ENCODE measurements around the gene ZNF470.

The ZNF470 gene

DNA sequence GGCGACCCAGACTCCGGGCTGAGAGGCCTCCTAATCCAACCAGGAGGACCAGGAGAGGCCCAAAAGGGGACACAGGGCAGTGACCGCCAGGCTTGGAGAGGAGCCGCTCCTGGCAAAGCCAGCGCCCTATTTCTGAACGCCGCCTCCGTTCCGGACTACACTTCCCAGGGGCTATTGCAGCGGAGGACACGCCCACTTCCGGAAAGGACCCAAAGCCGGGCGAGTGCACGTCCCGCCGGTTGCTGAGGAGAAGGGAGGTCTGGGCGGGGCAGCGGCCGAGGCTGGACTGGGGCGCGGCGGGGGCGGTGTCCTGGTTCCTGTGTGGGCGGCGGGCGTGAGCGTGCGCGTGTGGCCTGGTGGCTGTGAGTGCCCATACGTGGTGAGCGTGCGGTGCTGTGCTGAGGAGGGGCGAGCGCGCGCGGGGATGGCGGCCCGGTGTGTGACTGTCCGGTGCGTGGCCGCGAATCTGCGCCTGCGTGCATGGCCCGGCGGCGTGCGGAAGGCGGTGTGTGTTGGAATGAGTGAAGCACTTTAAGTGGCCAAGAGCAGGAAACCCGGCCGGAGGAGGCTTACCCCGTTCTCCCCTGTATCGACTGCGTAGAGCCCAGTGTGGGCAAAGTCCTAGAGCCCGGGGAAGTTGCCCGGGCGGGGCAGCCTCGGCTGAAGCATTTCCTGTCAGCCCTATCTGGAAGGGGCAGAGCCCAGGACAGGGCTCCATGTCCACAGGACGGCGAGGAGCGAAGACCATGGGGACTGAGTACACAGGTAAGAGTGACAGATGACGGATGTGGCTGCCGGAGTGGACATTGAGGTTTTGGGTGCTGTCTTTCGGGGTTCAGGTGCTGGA is at the start of gene ZNF470:
TSS of gene ZNF470 (plus strand) at position 195 of the 847 bp plus-strand sequence. CDS start 2,844 bp downstream, outside the sequence.
- peak; percentile 84 for DNase-seq

DNA sequence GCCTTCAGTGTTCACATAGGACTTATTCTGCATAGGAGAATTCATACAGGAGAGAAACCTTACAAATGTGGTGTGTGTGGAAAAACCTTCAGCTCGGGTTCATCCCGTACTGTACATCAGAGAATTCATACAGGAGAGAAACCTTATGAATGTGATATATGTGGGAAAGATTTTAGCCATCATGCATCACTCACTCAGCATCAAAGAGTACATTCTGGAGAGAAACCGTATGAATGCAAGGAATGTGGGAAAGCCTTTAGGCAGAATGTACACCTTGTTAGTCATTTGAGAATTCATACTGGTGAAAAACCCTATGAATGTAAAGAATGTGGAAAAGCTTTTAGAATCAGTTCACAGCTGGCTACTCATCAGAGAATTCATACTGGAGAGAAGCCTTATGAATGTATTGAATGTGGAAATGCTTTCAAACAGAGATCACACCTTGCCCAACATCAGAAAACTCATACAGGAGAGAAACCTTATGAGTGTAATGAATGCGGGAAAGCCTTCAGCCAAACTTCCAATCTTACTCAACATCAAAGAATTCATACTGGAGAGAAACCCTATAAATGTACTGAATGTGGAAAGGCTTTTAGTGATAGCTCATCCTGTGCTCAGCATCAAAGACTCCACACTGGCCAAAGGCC is 41.9 kb upstream of the ZNF470 start:
- no peak for DNase-seq

DNA sequence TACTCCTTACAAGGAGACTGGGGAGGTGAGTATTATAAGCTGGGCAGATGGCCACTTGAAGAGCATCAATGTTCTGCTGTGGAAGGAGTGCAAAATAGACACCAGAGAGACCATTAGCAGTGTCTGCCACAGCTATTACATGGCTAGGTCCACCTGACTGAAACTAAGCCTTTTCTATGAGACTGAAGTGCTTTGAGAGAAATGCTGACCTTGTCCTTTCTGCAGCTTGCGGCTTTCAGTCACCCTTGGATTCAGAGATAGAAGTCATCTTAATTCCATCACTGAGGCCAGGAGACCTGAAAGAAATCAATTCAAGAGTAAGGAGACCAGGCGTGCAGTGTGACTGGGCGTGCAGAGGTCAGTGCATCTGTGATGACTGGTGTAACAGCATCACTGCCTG is 29.8 kb upstream of the ZNF470 start:
- no peak for DNase-seq

DNA sequence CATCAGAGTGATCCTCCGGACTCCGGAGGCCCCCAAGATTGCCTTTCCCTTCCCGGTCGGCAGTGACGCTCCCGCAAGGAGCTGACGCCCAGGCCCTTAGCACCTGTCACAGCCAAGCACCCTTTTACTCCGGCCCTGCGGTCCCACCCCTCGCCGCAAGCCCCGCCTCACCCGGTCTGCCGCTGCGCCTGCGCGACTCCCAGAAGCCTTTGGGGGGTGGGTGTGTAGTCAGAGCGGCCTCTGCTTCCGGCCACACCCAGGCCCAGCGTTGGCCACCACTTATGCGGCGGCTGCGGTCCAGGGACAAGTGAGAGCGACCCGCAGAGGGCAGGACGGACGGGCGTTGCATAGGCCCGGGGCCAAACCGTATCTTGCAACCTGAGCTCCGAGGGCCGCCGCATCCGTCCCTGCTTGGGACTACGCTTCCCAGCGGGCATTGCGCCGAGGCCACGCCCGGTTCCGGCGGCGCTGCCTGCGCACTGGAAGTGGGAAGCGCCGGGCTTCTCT is 29.0 kb upstream of the ZNF470 start:
- peak; percentile 86 for DNase-seq

DNA sequence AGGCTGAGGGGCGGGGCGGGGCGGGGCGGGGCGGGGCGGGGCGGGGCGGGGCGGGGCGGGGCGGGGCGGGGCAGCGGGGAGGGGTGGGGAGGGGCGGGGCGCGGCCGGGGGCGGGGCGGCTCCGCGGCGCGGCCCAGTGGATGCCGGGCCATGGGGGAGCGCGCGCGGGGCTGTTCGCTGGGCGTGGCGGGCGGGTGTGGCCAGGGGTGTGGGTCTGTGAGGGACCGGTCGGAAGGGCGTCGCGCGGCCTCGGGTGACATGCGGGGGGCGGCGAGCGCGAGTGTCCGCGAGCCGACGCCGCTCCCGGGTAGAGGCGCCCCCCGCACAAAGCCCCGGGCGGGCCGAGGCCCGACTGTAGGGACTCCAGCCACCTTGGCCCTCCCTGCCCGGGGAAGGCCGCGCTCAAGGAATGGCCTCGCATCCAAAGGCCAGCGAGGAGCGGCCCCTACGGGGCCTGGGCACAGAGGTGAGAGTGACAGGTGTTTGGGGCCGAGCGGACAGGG is 28.5 kb upstream of the ZNF470 start, which contains the start of gene ZFP28:
TSS of gene ZFP28 (plus strand) at position 188 of the 503 bp plus-strand sequence. CDS start at position 259, 71 bp downstream.
- no peak for DNase-seq

DNA sequence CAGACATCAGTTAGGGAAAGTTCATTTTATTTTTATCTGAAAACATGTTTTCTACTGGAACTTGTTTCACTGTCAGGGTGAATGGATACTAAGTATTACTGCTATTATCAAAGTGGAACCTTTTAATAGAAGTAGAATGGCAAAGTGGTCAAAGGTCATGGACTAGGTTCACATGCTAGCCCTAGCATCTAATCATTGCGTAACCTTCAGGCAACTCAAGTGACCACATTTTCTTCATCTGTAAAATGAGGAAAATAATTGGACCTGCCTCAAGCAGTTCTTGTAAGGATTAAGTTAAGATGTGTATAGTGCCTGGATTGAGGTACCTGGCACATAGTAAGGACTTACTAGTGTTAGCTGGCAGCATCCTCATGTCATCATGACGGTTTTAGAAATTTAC is 23.5 kb upstream of the ZNF470 start:
- DNase-seq, result no peak

DNA sequence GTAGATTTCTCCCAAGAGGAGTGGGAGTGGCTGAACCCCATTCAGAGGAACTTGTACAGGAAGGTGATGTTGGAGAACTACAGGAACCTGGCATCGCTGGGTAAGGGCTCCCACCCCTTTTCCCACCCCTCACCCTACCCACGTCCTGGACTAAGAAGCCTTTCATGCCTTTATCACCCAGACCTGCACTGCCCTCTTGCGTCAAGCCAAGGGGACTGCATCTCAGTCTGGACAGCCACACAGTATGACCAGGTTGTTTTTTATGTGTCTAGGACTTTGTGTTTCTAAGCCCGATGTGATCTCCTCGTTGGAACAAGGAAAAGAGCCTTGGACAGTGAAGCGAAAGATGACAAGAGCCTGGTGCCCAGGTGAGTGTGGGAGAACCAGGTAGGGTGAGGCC is 19.7 kb upstream of the ZNF470 start:
- no peak for DNase-seq

DNA sequence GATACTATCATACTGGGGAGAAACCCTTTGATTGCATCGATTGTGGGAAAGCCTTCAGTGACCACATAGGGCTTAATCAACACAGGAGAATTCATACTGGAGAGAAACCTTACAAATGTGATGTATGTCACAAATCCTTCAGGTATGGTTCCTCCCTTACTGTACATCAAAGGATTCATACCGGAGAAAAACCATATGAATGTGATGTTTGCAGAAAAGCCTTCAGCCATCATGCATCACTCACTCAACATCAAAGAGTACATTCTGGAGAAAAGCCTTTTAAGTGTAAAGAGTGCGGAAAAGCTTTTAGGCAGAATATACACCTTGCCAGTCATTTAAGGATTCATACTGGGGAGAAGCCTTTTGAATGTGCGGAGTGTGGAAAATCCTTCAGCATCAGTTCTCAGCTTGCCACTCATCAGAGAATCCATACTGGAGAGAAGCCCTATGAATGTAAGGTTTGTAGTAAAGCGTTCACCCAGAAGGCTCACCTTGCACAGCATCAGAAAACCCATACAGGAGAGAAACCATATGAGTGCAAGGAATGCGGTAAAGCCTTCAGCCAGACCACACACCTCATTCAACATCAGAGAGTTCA is 12.9 kb upstream of the ZNF470 start:
- no peak for DNase-seq

DNA sequence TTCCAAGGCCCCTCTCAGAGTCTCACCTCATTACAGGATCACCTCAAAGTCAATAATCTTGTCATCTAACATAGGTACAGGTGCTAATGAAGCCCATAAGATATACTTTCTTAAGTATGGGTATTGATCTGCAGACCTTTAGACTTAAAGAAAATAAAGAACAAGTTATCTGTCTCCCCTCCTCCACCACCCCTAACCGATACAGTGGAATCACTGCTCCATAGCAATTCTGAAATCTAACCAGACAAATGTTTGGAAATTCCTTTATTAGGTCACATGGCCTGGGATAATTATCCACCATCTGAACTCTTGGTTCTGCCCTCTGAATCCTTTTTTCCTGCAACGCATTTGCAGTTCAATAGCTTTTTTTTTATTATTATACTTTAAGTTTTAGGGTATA is 4.5 kb upstream of the ZNF470 start:
- no peak for DNase-seq

DNA sequence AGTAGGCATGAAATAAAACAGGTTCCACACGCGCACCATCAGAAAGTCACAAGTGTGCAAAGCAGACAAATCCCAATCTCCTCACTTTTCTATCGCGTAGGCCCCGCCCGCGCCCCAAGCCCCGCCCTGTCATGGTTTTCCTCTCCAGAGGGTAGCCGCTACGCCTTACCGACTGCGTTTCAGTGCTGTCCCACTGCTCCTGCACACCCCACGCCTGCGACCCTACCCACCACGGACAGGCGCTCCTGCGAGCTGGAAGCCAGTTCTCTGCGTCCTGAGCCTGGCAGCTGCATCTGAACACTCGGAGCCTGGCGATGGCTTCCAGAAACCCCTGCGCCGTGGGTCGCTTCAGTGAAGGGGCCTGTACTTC is 379 bp upstream of the ZNF470 start:
- DNase-seq, result no peak

DNA sequence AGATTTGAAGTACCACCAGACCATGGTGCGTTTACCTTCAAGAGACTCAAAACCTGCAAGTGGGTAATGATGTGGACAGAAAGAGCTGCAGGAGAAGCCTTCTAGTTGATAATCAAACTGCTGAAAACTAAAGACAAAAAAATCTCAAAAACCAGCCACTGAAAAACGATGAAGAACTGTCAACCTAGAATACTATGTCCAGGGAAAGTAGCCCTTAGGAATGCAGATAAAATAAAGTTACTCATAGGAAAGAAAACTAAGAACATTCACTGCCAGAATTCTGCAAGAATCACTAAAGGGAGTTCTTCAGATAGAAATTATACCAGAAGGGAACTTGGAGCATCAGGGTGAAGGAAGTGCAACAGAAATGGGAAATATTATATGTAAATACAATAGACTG is 5.3 kb downstream of the ZNF470 start:
- no peak for DNase-seq

DNA sequence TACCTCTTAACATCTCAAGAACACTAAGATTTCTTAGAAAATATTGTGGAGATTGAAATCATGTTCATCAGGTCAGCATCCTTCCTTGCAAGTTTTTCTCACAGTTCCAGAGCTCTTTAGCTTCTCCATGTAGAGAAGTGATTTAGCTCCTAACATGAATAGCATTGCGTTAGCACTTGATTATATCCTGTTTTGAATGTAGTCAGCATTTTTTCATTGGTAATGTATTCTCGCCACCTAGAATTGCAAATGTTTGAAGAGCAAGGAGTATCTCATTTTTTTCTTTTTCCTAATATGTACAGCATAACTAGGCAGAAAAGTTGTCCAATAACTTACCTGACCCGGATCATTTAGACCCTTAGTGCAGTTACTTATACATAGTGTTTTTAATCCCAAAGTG is 6.6 kb downstream of the ZNF470 start:
- no peak for DNase-seq

DNA sequence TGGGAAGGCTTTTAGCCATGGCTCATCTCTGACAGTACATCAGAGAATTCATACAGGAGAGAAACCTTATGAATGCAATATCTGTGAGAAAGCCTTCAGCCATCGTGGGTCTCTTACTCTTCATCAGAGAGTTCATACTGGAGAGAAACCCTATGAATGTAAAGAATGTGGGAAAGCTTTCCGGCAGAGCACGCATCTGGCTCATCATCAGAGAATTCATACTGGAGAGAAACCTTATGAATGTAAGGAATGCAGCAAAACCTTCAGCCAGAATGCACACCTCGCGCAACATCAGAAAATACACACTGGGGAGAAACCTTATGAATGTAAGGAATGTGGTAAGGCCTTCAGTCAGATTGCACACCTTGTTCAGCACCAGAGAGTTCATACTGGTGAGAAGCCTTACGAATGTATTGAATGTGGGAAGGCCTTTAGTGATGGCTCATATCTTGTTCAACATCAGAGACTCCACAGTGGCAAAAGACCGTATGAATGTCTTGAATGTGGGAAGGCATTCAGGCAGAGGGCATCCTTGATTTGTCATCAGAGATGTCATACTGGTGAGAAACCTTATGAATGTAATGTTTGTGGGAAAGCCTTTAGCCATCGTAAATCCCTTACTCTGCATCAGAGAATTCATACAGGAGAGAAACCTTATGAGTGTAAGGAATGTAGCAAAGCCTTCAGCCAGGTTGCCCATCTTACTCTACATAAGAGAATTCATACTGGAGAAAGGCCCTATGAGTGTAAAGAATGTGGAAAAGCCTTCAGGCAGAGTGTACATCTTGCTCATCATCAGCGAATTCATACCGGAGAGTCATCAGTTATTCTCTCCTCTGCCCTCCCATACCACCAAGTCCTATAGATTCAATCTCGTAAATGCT is 10.7 kb downstream of the ZNF470 start:
- no peak for DNase-seq

DNA sequence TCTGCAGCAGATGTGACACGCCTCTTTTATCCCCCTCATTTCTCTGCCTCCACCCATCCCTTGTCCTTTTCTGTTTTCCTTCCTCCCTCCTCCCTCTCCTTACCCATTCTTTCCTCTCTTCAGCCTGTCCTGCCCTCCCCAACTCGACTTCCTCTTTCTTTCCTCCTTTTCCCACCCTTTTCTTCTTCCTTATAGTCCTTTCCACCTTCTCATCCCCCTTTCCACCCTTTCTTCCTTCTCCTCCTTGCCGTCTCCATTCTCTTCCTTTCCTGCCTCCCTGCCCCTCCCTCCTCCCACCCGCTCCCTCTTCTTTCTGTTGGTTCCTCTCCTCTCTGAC is 27.1 kb downstream of the ZNF470 start:
- DNase-seq, result no peak

DNA sequence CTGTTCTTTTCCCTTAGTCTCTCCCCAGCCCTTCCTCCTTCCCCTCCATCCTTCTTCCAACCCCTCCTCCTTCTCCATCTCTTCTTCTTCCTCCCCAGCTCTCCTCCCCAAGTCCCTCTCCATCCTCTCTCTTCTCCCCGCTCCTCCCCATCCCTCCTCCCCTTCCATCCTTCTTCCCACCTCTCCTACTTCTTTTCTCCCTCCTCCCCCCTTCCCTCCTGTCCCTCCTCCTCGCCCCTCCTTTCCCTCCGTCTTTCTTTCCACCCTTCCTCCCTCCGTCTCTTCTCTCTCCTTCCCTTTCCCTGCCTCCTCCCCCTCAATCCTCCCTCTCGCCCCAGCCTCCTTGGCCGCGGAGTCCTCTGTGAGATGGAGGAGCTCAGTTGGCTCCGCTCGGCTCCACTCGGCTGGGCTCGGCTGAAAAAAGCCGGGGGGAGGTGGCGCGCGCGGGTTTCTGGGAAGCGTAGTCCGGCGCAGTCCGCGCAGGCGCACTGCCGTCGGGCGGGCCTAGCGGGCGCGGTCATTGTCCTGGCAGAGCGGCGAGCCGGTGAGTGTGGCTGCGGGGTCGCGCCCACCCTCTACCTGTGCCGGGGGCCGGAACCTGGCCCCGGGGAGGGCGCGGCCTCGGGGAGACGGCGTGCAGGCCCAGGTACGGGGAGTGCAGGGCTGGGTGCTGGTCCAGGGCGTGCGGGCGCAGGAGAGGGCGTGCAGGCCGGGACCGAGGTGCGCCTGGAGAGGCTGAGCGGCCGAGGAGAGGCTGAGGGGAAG is 27.7 kb downstream of the ZNF470 start, which contains the start of gene ZNF71:
TSS of gene ZNF71 (plus strand) at position 520 of the 765 bp plus-strand sequence. CDS start 6,257 bp downstream, outside the sequence.
- DNase-seq, result peak; percentile 68

DNA sequence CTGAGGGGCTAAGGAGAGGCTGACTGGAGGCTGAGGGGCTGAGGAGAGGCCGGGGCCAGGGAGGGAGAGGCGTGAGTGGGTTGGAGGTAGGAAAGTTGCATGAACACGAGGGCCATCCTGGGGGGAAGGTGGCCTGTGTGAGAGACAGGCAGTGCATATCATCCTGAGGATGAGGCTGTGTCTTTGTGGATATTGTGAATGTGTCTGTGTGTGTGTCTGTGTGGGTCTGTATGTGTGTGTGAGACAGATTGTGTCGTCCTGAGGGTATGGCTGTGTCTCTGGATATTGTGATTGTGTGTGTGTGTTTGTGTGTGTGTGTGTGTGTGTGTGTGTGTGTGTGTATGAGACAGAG is 28.3 kb downstream of the ZNF470 start:
- no peak for DNase-seq

DNA sequence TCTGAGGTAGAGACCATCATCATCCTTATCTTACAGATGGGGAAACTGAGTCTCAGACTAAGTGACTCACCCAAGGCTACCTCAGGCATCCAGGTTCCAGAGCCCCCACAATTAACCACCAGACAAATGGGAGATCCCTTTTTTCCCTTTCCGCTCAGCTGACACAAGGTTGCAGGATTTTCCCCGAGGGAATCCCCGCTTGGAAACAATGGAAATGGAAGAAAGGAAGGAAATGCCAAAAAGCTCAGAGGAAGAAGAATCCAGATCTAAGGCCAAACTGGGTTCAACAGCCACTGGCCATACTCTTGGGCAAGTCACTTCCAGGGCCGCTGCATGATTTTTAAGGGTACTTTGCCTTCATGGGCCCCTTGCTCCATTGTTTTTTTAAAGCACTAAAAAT is 29.4 kb downstream of the ZNF470 start:
- DNase-seq, result no peak

DNA sequence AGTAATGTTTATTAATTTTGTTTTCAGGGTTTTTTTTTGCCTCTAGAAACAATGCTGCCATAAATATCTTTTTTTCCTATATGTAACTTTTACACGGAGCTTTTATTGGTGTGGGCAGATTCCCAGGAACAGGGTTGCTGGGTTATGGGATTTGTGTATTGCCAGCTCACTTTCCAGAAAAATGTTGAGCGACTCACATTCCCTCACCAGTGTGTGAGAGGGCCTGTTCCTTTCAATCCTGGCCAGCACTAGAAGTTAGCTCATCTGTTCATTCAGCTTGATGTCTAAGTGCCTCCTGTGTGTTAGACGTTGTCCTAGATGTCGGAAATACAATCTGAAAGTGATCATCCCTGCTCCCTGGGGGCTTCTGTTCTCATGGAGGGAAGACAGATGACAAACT is 30.4 kb downstream of the ZNF470 start:
- DNase-seq, result no peak

DNA sequence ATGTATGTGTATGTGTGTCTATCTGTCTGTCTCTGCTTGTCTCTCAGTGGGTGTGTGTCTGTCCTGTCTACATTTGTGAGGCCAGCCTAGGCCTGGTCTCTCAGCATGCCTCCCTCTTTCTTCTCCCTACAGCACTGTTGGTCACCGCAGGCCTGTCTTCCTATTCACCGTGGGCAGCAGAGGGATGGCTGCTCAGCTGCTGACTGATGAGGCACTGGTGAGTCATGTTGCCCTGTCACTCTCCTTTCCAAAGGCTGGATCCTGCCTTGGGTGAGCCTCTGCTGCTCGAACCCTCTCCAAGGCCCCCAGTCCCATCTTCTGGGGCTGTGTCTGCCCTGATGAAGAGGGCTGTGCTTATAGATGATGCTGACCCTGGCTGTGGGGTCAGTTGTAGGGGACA is 34.1 kb downstream of the ZNF470 start:
- no peak for DNase-seq

DNA sequence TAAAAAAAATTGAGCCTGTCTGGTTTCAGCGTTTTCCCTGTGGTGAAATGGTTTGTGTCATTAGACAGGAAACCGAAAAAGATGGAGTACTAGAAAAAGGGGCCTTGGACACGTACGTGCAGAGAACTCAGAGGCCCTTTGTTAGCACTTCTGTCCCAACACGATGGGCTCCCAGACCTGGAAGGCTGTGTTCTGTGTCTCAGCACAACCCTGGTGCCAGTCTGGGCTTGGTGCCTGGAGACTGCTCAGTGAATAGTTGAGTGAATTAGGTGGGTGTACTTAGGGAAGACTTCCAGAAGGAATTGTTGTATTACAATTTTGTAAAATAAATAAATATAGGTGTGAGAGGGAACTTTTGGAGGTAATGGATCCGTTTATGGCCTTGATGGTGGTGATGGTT is 36.6 kb downstream of the ZNF470 start:
- DNase-seq, result no peak

DNA sequence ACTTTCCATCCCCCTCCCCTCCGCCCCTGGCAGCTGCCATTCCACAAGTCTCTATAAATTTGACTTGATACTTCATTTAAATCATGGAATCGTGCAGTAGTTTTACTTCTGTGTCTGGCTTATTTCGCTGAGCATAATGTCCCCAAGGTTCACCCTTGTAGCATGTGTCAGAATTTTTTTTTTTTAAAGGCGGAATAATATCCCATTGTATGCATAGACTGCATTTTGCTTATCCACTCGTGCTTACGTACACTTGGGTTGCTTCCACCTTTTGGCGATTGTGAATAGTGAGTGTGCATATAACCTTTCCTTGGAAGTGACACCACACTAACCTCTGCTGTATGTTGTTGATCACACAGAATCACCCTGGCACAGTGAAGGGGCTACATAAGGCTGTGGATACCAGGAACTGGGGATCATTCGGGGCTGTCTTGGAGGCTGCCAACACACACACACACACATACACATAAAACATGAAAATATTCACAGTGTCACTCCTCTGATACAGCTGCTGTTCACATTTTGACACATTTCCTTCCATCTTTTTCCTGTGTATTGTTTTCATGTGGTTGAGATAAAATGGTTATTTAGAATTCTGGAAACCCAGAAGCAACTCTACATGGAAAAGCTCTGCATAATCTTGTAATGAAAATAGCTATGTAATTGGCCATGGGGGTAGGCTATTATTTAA is 41.2 kb downstream of the ZNF470 start:
- no peak for DNase-seq
